OCI-LY1 (cell line): ENCODE results near the gene OR1K1.

ENCODE experiments used
- H2AFZ ChIP-seq: fragments of 200-600 bp; sonication (generic), shearing (Covaris generic); 2 replicates; pipeline ENCODE4 v1.6.0; 2014; ENCODE audit warnings: antibody characterized with exemption, mild to moderate bottlenecking, low read length
- H3F3A ChIP-seq: fragments of 200-600 bp; sonication (generic), shearing (Covaris generic); 2 replicates; pipeline ENCODE4 v1.6.0; 2014; ENCODE audit warnings: mild to moderate bottlenecking, antibody characterized with exemption, low read length, moderate library complexity; ENCODE audit not compliant: insufficient read depth
- H3K27ac ChIP-seq: fragments of 200-600 bp; sonication (generic); 2 replicates; pipeline ENCODE4 v1.5.1; 2014; ENCODE audit warnings: low read length, mixed run types, mild to moderate bottlenecking, low read depth; ENCODE audit not compliant: poor library complexity, severe bottlenecking
- H3K27me3 ChIP-seq: fragments of 200-600 bp; sonication (generic); 2 replicates; pipeline ENCODE4 v1.6.0; 2014; ENCODE audit warnings: antibody characterized with exemption, mild to moderate bottlenecking, low read length, moderate library complexity; ENCODE audit not compliant: insufficient read depth
- H3K36me3 ChIP-seq: fragments of 200-600 bp; sonication (generic); 2 replicates; pipeline ENCODE4 v1.6.1; 2014; ENCODE audit warnings: mild to moderate bottlenecking, antibody characterized with exemption, low read length, moderate library complexity, mixed read lengths; ENCODE audit not compliant: insufficient read depth
- H3K4me1 ChIP-seq: fragments of 200-600 bp; sonication (generic); 2 replicates; pipeline ENCODE4 v1.5.1; 2014; ENCODE audit warnings: mild to moderate bottlenecking, low read length, moderate library complexity; ENCODE audit not compliant: insufficient read depth, severe bottlenecking
- H3K4me2 ChIP-seq: fragments of 200-600 bp; sonication (generic), shearing (Covaris generic); 2 replicates; pipeline ENCODE4 v1.6.1; 2014; ENCODE audit warnings: low read length
- H3K4me3 ChIP-seq: fragments of 200-600 bp; sonication (generic); 2 replicates; pipeline ENCODE4 v1.5.1; 2014; ENCODE audit warnings: low read length, low read depth, mild to moderate bottlenecking, mixed read lengths; ENCODE audit not compliant: poor library complexity, severe bottlenecking
- H3K79me2 ChIP-seq: fragments of 200-600 bp; shearing (Covaris generic); 2 replicates; pipeline ENCODE4 v1.6.1; 2016; ENCODE audit warnings: mixed run types, low read length, mixed read lengths; ENCODE audit not compliant: insufficient read depth
- H3K9ac ChIP-seq: fragments of 200-600 bp; sonication (generic), shearing (Covaris generic); 2 replicates; pipeline ENCODE4 v1.6.1; 2014; ENCODE audit warnings: mild to moderate bottlenecking, low read length, mixed read lengths
- H3K9me2 ChIP-seq: fragments of 200-600 bp; sonication (generic), shearing (Covaris generic); 2 replicates; pipeline ENCODE4 v1.6.1; 2014; ENCODE audit warnings: low read depth, mild to moderate bottlenecking, low read length, mixed read lengths
- H3K9me3 ChIP-seq: fragments of 200-600 bp; shearing (Covaris generic); 2 replicates; pipeline ENCODE4 v1.6.1; 2014; ENCODE audit warnings: low read length, mixed read lengths
- H4K20me1 ChIP-seq: fragments of 200-600 bp; sonication (generic), shearing (Covaris generic); 2 replicates; pipeline ENCODE4 v1.6.0; 2016; ENCODE audit warnings: mild to moderate bottlenecking, low read length; ENCODE audit not compliant: insufficient read depth
- EZH2 ChIP-seq: fragments of 200-600 bp; sonication (generic), shearing (Covaris generic); IDR thresholded peaks from 2 replicates; pipeline ENCODE4 v1.8.0; 2017; ENCODE audit warnings: borderline replicate concordance, mixed run types, mild to moderate bottlenecking, antibody characterized with exemption, low read length, moderate library complexity, mixed read lengths
- TF ChIP-seq, protein P1 (sequence below): fragments of 200-600 bp; sonication (generic), shearing (Covaris generic); IDR thresholded peaks from 2 replicates; pipeline ENCODE4 v1.5.1; 2017; ENCODE audit warnings: mild to moderate bottlenecking, antibody characterized with exemption, low read length, moderate library complexity, mixed read lengths

Gene OR1K1

GRCh38 chr9:122846371-122846940 is 46.5 kb downstream of the OR1K1 start:
- Histone ChIP-seq H3K4me2 (no peak overlapping the region), H3F3A (no peaks in the 10 kb centered on the region), H4K20me1 (no peaks in the 10 kb centered on the region), H3K9ac (no peak overlapping the region), H3K79me2 (no peaks in the 10 kb centered on the region), H3K27me3 (no peaks in the 10 kb centered on the region), H3K9me2 (no peaks in the 10 kb centered on the region), H3K4me3 (no peak overlapping the region), H3K4me1 (no peaks in the 10 kb centered on the region), H3K27ac (no peak overlapping the region), H2AFZ (no peak overlapping the region), H3K9me3 (no peaks in the 10 kb centered on the region), H3K36me3 (peaks cover 62% of the 10 kb centered on the region)
- TF ChIP-seq EZH2 = no peak
- TF ChIP-seq, protein P1, sequence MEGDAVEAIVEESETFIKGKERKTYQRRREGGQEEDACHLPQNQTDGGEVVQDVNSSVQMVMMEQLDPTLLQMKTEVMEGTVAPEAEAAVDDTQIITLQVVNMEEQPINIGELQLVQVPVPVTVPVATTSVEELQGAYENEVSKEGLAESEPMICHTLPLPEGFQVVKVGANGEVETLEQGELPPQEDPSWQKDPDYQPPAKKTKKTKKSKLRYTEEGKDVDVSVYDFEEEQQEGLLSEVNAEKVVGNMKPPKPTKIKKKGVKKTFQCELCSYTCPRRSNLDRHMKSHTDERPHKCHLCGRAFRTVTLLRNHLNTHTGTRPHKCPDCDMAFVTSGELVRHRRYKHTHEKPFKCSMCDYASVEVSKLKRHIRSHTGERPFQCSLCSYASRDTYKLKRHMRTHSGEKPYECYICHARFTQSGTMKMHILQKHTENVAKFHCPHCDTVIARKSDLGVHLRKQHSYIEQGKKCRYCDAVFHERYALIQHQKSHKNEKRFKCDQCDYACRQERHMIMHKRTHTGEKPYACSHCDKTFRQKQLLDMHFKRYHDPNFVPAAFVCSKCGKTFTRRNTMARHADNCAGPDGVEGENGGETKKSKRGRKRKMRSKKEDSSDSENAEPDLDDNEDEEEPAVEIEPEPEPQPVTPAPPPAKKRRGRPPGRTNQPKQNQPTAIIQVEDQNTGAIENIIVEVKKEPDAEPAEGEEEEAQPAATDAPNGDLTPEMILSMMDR = no peak

DNA sequence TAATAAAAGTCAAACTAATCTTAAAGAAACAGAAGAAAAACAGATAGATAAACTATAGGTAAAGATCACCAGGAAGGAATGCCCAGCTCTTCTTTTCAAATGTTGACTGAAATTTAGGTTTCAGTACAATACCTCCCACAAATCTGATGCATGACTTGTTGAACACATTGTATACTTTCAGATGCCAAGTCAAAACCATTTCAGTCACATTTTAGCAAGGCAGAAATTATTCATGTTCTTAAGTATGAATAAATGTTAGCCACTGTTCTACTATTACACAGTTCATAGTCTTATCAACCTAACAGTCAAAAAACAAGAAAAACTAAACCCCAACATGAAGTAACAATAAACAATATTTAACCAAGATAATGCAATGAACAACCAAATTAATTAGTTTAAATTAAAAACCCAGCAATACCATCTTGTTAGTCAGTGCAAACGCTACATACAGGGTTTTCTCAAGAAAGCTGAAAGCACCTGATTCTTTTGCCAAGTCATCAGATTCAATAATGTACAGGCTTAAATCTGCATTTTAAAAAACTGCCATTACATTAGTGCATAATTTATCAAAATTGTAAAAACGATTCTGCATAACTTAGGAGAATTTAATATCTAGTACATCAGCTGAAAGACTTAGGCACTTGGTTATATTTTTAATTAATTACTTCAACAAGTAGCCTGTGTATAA is 48.5 kb downstream of the OR1K1 start:
- TF ChIP-seq EZH2 = no peak
- TF ChIP-seq, protein P1 = no peak
- Histone ChIP-seq H3K9ac (no peak overlapping the region), H3K27me3 (no peaks in the 10 kb centered on the region), H3K27ac (no peak overlapping the region), H3K9me2 (no peaks in the 10 kb centered on the region), H3K4me1 (no peaks in the 10 kb centered on the region), H3K9me3 (no peaks in the 10 kb centered on the region), H2AFZ (no peak overlapping the region), H3F3A (no peaks in the 10 kb centered on the region), H3K79me2 (no peaks in the 10 kb centered on the region), H4K20me1 (no peaks in the 10 kb centered on the region), H3K4me3 (no peak overlapping the region), H3K36me3 (peaks cover 65% of the 10 kb centered on the region), H3K4me2 (no peak overlapping the region)
